CD1c-positive myeloid dendritic cell (primary cell): Measurements from ENCODE around the gene VCAN.

Experiments used
- DNase-seq: peaks from one replicate; pipeline ENCODE4 v3.0.0-alpha.2; 2016; ENCODE audit errors: extremely low spot score

The VCAN gene

GRCh38 chr5:83494666-83495065, 23.1 kb downstream of the VCAN start:
- DNase-seq = peak; percentile 40

- no peak for DNase-seq
These were observed 25.1 kb downstream of the VCAN start for GRCh38 chr5:83496626-83497025.

- DNase-seq = no peak
These were observed 27.0 kb downstream of the VCAN start for GRCh38 chr5:83498585-83498984.

- no peak for DNase-seq
These were observed 32.1 kb downstream of the VCAN start for GRCh38 chr5:83503662-83504061.

GRCh38 chr5:83507431-83507830, 35.9 kb downstream of the VCAN start:
- no peak for DNase-seq

- DNase-seq = no peak
These were observed 38.0 kb downstream of the VCAN start for GRCh38 chr5:83509540-83509939.

- no peak for DNase-seq
These were observed 38.7 kb downstream of the VCAN start for GRCh38 chr5:83510260-83510659.

GRCh38 chr5:83512061-83512745, 40.7 kb downstream of the VCAN start:
- no peak for DNase-seq

GRCh38 chr5:83513081-83513480, 41.5 kb downstream of the VCAN start:
- DNase-seq = no peak

GRCh38 chr5:83513491-83513890, 41.9 kb downstream of the VCAN start:
- no peak for DNase-seq

GRCh38 chr5:83516377-83516776, 44.8 kb downstream of the VCAN start:
- no peak for DNase-seq

GRCh38 chr5:83517072-83517687, 45.6 kb downstream of the VCAN start:
- DNase-seq = no peak

GRCh38 chr5:83517688-83518085, 46.1 kb downstream of the VCAN start:
- DNase-seq = no peak

- DNase-seq = no peak
These were observed 46.9 kb downstream of the VCAN start for GRCh38 chr5:83518319-83519061.

GRCh38 chr5:83522446-83522845, 50.9 kb downstream of the VCAN start:
- DNase-seq = no peak

- DNase-seq = no peak
These were observed 52.4 kb downstream of the VCAN start for GRCh38 chr5:83523929-83524328.

- DNase-seq = no peak
These were observed 52.8 kb downstream of the VCAN start for GRCh38 chr5:83524345-83524744.

- DNase-seq = no peak
These were observed 53.4 kb downstream of the VCAN start for GRCh38 chr5:83524991-83525390.

GRCh38 chr5:83526289-83526688, 54.7 kb downstream of the VCAN start:
- DNase-seq = no peak

- DNase-seq = peak; percentile 21
These were observed 55.7 kb downstream of the VCAN start for GRCh38 chr5:83527221-83527620.

GRCh38 chr5:83527722-83528438, 56.3 kb downstream of the VCAN start:
- DNase-seq = no peak

GRCh38 chr5:83528439-83528769, 56.9 kb downstream of the VCAN start:
- no peak for DNase-seq

- no peak for DNase-seq
These were observed 58.6 kb downstream of the VCAN start for GRCh38 chr5:83530193-83530592.
